ELR (cell line): ENCODE measurements around the gene ZCWPW1.
"Not testable (repeated sequence)": the region's sequence is repeated elsewhere in the genome, so short reads cannot be mapped to it uniquely, and the experiment has no call there.

Source experiments
- DNase-seq: peaks from one replicate; pipeline ENCODE4 v3.0.0-alpha.2; 2015; ENCODE audit warnings: low read depth

The ZCWPW1 gene

GRCh38 chr7:100453854-100454253 is 25.4 kb upstream of the ZCWPW1 start:
- not testable (repeated sequence) for DNase-seq

DNA sequence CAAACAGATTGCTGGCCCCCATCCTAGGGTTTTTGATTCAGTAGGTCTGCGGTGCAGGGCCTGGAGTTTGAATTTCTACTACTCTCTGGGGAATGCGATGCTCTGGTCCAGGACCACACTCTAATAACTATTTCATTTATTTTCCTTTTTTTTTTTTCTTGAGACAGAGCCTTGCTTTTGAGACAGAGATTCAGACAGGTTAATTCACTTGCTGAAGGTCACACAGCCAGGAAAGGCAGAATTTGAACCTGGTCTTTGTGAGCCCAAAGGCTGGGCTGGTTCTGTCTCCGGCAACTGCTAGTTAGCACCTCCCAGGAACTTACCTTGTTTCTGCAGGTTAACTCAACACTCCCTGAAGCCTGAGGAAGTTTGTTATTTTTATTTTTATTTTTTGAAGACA is 24.0 kb upstream of the ZCWPW1 start:
- DNase-seq, result no peak

DNA sequence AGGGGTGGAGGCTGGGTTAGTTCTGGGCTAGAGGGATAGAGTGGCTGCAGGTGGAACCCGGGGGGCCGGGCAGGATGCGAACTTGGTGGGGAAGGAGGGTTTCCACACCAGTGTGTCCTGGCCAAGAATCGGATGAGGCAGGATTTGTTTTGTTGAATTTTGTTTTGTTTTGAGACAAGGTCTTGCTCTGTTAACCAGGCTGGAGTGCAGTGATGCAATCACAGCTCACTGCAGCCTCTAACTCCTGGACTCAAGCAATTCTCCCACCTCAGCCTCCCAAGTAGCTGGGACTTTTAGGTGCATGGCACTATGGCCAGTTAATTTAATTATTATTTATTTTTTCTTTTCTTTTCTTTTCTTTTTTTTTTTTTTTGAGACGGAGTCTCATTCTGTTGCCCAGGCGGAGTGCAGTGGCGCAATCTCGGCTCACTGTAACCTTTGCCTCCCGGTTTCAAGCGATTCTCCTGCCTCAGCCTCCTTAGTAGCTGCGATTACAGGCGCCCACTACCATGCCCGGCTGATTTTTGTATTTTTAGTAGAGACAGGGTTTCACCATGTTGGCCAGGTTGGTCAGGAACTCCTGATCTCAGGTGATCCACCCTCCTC is 20.8 kb upstream of the ZCWPW1 start:
- no peak for DNase-seq

- not testable (repeated sequence) for DNase-seq
These were observed 18.9 kb upstream of the ZCWPW1 start for GRCh38 chr7:100447363-100447762.

- DNase-seq, result peak; percentile 69
These were observed 17.5 kb upstream of the ZCWPW1 start for GRCh38 chr7:100446040-100446439.

GRCh38 chr7:100444311-100445278 is 16.1 kb upstream of the ZCWPW1 start:
- peak; percentile 96 for DNase-seq

DNA sequence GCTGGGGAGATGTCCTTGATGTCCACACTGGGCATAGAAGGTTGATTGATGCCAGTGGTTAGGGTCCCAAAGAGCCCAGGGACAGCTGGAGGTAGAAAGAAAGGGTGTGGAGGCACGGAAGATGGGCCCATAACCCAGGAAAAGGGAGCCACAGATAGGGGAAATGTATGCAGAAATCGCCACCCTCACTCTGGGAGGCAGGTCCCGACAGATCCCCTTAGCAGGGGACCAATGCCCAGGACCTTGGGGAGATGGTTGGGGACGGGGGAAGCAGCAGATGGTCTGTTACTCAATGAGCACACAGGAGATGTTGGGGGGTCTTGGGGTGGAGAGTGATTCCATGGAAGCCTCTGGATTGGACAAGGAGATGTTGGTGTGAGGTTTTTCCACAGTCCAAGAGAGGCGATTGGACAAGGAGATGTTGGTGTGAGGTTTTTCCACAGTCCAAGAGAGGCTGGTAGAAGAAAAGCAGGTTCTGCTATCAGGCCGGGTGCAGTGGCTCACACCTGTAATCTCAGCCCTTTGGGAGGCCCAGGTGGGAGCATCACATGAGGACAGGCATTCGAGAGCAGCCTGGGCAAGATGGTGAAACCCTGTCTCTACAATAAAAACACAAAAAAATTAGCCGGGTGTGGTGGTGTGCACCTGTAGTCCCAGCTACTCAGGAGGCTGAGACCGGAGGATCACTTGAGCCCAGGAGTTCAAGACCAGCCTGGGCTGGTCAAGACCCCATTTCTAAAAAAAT is 14.8 kb upstream of the ZCWPW1 start:
- no peak for DNase-seq

DNA sequence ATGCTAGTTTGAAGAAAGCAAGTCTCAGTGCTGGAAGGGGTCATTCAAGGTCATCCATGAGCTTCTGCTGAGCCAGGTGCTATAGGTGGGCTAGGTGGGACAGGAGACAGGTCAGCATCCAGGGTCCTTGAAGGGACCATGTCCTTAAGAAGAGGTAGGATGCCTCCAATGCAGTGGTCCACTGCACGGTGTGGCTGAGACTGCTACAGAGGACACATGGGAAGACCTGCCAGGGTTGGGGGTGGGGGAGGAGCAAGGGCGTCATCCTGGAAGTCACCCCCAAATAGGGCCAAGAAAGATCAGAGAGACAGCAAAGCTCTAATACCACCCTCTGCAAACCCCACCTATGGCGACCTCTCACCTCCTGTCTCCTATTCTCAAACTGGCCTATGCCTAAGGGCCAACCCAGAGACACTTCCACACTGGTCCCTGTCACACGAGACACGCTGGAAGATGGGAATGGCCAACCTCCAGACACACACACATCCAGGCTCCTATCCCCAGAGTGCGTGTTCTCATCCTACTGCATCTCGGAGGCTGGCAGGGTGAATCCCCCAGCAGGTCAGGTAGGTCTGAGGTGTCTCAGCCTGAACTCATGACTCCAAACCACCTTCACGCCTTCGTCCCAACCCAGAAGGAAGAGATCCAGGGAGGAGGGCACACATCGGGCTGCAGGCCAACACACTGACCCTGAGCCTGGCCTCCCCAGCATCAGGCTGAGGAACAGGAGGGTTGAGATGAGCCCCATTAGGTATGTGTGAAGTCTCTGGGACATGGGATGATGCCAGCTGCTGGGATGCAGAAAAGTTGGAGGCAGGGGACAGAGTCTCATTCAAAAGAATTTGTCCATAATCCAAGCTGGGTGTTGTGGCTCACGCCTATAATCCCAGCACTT is 13.4 kb upstream of the ZCWPW1 start:
- DNase-seq, result no peak

DNA sequence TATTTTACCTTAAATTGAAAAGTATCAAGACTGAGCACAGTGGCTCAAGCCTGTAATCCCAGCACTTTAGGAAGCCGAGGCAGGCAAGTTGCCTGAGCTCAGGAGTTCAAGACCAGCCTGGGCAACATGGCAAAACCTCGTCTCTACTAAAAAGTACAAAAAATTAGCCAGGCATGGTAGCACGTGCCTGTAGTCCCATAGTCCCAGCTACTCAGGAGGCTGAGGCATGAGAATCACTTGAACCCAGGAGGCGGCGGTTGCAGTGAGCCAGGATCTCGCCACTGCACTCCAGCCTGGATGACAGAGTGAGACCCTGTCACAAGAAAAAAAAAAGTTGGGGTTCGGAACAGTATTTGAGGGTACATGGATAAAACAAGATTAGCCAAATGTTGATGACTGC is 10.7 kb upstream of the ZCWPW1 start:
- DNase-seq, result not testable (repeated sequence)

DNA sequence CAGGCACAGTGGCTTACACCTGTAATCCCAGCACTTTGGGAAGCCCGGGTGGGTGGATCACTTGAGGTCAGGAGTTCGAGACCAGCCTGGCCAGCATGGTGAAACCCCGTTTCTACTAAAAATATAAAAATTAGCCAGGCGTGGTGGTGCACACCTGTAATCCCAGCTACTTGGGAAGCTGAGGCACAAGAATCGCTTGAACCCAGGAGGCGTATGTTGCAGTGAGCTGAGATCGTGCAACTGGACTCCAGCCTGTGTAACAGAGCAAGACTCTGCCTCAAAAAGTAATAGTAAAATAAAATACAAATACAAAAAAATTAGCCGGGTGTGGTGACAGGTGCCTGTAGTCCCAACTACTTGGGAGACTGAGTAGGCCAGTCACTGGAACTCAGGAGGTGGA is 10.2 kb upstream of the ZCWPW1 start:
- DNase-seq, result not testable (repeated sequence)

DNA sequence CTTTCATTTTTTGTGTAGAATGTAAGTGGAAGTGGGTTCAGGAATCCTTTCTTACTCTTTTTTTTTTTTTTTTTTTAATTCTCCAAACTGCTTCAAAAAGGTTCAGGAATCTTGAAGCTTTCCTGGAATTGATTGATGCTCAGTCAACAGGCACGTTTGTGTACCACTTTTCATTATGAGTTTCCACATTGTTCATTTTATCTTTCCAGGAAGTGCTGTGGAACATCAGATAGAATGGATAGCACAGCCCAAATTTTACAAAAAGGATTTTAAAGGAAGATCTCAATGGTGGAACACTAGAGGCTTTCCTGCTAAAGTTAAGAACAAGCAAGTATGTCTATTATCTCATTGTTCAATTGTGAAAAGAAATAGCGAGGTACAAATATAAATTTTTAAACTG is 9.7 kb upstream of the ZCWPW1 start:
- DNase-seq, result no peak

DNA sequence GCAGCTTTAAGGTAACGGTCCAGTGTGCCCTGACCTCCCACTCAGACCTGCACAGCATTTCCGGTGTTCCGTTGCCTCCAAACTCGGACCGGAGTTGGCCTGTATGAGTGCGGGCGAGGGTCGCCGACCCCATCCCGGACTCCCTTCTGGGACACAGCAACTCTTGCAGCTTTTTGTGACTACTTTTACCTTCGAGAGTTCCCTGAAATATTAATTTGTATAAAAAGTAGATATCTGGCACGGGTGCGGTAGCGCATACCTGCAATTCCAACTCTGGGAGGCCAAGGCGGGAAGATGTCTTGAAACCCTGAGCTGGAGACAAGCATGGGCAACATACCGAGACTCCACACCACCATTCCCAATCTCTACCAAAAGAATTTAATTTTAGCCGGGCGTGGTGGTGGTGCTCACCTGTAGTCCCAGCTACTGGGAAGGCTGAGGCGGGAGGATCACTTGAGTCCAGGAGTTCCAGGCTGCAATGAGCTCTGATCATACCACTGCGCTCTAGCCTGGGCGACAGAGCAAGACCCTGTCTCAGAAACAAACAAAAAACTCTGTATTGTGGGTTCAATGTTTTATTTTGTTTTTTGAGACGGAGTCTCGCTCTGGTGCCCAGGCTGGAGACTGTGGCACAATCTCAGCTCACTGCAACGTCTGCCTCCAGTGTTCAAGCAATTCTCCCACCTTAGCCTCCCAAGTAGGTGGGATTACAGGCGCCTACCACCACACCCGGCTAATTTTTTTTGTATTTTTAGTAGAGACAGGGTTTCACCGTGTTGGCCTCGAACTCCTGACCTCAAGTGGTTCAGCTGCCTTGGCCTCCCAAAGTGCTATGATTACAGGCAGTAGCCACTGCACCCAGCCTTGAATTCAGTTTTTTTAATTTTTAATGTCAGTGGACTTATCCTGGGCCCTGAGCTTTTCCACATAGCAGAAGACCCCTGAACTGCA is 8.9 kb upstream of the ZCWPW1 start:
- DNase-seq, result no peak

- peak; percentile 52 for DNase-seq
These were observed 7.2 kb upstream of the ZCWPW1 start for GRCh38 chr7:100435401-100436304.

GRCh38 chr7:100434297-100435144 is 6.0 kb upstream of the ZCWPW1 start:
- DNase-seq, result no peak

- no peak for DNase-seq
These were observed 5.2 kb upstream of the ZCWPW1 start for GRCh38 chr7:100433592-100434296.

DNA sequence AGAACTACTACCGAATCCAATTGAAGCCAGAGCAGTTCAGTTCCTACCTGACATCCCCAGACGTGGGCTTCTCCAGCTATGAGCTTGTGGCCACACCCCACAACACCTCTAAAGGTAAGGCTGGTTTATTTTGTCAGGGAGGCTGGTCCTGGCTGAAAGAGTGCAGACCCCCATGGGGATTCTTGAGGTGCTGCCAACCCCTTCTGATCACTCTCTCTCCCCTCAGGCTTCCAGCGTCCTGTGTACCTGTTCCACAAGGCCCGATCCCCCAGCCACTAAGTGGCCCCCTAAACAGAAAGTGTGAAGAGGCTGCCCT is 4.7 kb upstream of the ZCWPW1 start:
- DNase-seq, result no peak

- DNase-seq, result no peak
These were observed 4.2 kb upstream of the ZCWPW1 start for GRCh38 chr7:100432621-100433275.
